ENCODE results near the gene SPOCK1.

- TF ChIP-seq EZH2 (IDR thresholded peaks at IDR 0.05; ENCODE audit: insufficient read depth, poor library complexity, severe bottlenecking) = no peak
- no peak for TF ChIP-seq EZH2phosphoT487 (IDR thresholded peaks at IDR 0.05; ENCODE audit: insufficient read depth, low read depth)
Observed at GRCh38 chr5:137355708-137356107, 143.4 kb downstream of the SPOCK1 start.
